Upper lobe of left lung (tissue), 6 donors: ENCODE measurements around the gene BAIAP2L1. TPM values are rescaled to one million over a fixed set of nuclear protein-coding genes. Genes with fewer than 3 reads are reported as not detected.

ENCODE experiments used
- ATAC-seq, 2 donors: fragments of 200-7000 bp; cut with Tn5 transposase; one replicate each; pipeline ENCODE4 v1.9.1; 2022; ENCODE audit warnings: mild to moderate bottlenecking in 2 of 2, moderate library complexity in 2 of 2; ENCODE audit not compliant: low FRiP score in 2 of 2
- DNase-seq, 2 donors: peaks; one replicate each; pipeline ENCODE4 v3.0.0-alpha.2; 2019 to 2020
- H3K27ac ChIP-seq, 4 donors: fragments of 200-600 bp; sonication (generic); one replicate each; pipeline ENCODE4 v1.5.1; 2016 to 2019
- H3K27me3 ChIP-seq, 4 donors: fragments of 200-600 bp; sonication (generic); one replicate each; pipeline ENCODE4 v1.5.1; 2017 to 2019
- H3K36me3 ChIP-seq, 4 donors: fragments of 200-600 bp; sonication (generic); one replicate each; pipeline ENCODE4 v1.5.1; 2016 to 2019
- H3K4me1 ChIP-seq, 4 donors: fragments of 200-600 bp; sonication (generic); one replicate each; pipeline ENCODE4 v1.5.1; 2018 to 2019
- H3K4me3 ChIP-seq, 4 donors: fragments of 200-600 bp; sonication (generic); one replicate each; pipeline ENCODE4 v1.5.1; 2017 to 2019; ENCODE audit warnings: mild to moderate bottlenecking in 2 of 4, moderate library complexity in 1 of 4
- H3K9me3 ChIP-seq, 4 donors: fragments of 200-600 bp; sonication (generic); one replicate each; pipeline ENCODE4 v1.5.1; 2018 to 2019
- CTCF ChIP-seq, 6 experiments: fragments of 450-650 bp in 4 of 6; fragments of 200-600 bp in 2 of 6; sonication (generic) in 2 of 6; IDR thresholded peaks; one replicate each; pipeline ENCODE4 v1.5.1; 2016 to 2019; ENCODE audit warnings: antibody characterized with exemption in 6 of 6
- EP300 ChIP-seq, 4 donors: sonication (generic); formaldehyde crosslinking; IDR thresholded peaks; one replicate each; pipeline ENCODE4 v1.5.1; 2017; ENCODE audit warnings: antibody characterized with exemption in 4 of 4, control low read depth in 2 of 4
- POLR2A ChIP-seq, 4 donors: fragments of 450-650 bp; IDR thresholded peaks; one replicate each; pipeline ENCODE4 v1.5.1; 2016 to 2017; ENCODE audit warnings: antibody characterized with exemption in 4 of 4, mild to moderate bottlenecking in 2 of 4
- POLR2AphosphoS5 ChIP-seq, 2 donors: sonication (generic); formaldehyde crosslinking; IDR thresholded peaks; one replicate each; pipeline ENCODE4 v1.5.1; 2017; ENCODE audit warnings: antibody characterized with exemption in 2 of 2
- WGBS, 2 donors: methylation state at CpG; one replicate each; pipeline ENCODE4 v1.1.5; 2017 to 2018; 5-methylcytosine and 5-hydroxymethylcytosine counted together
- total RNA-seq, 6 donors: library from RNA; depleted of rRNA in 4 of 6; stranded (reverse); fragments of >200 nt in 4 of 6; gene quantifications; one replicate each; pipeline versions ENCODE4 v1.1.0 to v1.2.1, GENCODE V29; 2016 to 2021
- donor health status: DM: no; HTN: no; CAD: no; lungs with moderate emphysema.
- donor health status: DM: no; HTN: yes; CAD: no; lungs with severe emphysema.

The BAIAP2L1 gene
- total RNA-seq, 6 donors from 2014 or later, result 20.2 to 35.6 (median 26.6) TPM

GRCh38 chr7:98354511-98355249 is 46.2 kb downstream of the BAIAP2L1 start:
- ATAC-seq, result peak; percentile 55 to 86
- peak overlapping the region; percentile 8 to 81 (median 66) for H3K27ac ChIP-seq
- WGBS, 2 donors, result 69 to 83% methylated on average over 21 to 22 of the region's 22 CpGs

GRCh38 chr7:98354052-98354451 is 46.8 kb downstream of the BAIAP2L1 start:
- peak in 1 of 2 donors; percentile 2 for ATAC-seq
- 75 to 77% methylated on average over 7 of the region's 7 CpGs for WGBS, 2 donors
- H3K4me3 ChIP-seq, result no peak overlapping the region

More at GRCh38 chr7:98354511-98355249, 46.2 kb downstream of the BAIAP2L1 start:
- no peaks in the 10 kb centered on the region for H3K36me3 ChIP-seq
- H3K4me3 ChIP-seq, result no peak overlapping the region
- H3K4me1 ChIP-seq, result peaks cover 0 to 21% (median 8%) of the 10 kb centered on the region in 4 donors
- no peaks in the 10 kb centered on the region for H3K9me3 ChIP-seq
- H3K27me3 ChIP-seq, result no peaks in the 10 kb centered on the region
- peak in 1 of 2 donors; percentile 40 for TF ChIP-seq POLR2AphosphoS5 (IDR thresholded peaks at IDR 0.05)
- TF ChIP-seq CTCF (IDR thresholded peaks at IDR 0.05), result no peak
- no peak for TF ChIP-seq POLR2A (IDR thresholded peaks at IDR 0.05)
- peak in 1 of 4 donors; percentile 32 for TF ChIP-seq EP300 (IDR thresholded peaks at IDR 0.05)
- peak; percentile 69 to 86 for DNase-seq

DNA sequence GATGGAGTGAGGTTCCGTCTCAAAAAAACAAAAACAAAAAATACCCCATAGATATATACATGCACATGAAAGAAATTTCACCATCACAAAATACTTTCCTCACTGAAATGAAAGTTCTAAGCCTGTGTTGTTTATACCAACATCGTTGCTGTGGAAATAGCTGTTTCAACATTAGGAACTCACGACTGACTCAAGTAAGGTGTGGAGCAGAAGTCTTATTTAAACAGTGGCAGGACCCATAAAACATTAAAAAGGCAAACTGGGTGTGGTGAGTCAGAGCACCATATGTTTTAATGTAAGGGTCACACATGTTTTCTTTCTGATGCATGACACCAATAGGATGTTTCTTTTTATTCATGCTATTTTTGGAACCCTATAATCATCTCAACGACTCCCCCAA is 48.3 kb downstream of the BAIAP2L1 start:
- Histone ChIP-seq H3K9me3 (no peaks in the 10 kb centered on the region), H3K4me1 (peaks cover 0 to 19% (median 6%) of the 10 kb centered on the region in 4 donors), H3K36me3 (no peaks in the 10 kb centered on the region), H3K27me3 (no peaks in the 10 kb centered on the region), H3K4me3 (no peak overlapping the region), H3K27ac (peak overlapping the region in 3 of 4 donors; percentile 6 to 40 (median 35))
- WGBS, 2 donors, result 53 to 60% methylated on average over 4 of the region's 4 CpGs
- ATAC-seq (peak in 1 of 2 donors; percentile 9), DNase-seq (no peak)
- TF ChIP-seq CTCF (IDR thresholded peaks at IDR 0.05) (no peak), POLR2A (IDR thresholded peaks at IDR 0.05) (no peak), EP300 (IDR thresholded peaks at IDR 0.05) (no peak), POLR2AphosphoS5 (IDR thresholded peaks at IDR 0.05) (no peak)

More at GRCh38 chr7:98354052-98354451, 46.8 kb downstream of the BAIAP2L1 start:
- no peak for TF ChIP-seq POLR2A (IDR thresholded peaks at IDR 0.05)
- Histone ChIP-seq H3K4me1 (peaks cover 0 to 21% (median 8%) of the 10 kb centered on the region in 4 donors), H3K9me3 (no peaks in the 10 kb centered on the region), H3K27me3 (no peaks in the 10 kb centered on the region), H3K36me3 (no peaks in the 10 kb centered on the region), H3K27ac (peak overlapping the region; percentile 8 to 81 (median 66))
- no peak for DNase-seq

DNA sequence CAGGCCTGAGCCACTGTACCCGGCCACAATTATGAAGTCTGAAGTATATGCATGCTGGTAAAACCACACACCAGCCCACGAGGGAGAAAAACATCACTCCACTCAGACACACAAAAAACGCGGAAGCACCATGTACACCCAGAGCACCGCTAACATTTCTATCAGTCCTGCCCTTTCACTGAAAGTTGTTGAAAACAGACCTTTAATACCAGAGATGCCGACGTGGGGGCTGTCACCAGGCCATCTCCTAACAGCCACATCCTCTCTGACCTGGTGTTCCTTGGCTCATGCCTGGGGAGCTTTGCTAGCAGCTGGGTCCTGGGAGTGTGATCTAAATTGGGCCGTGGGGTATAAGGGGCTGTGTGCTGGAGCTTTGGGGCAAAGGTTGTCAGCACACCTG is 49.8 kb downstream of the BAIAP2L1 start:
- Histone ChIP-seq H3K9me3 (no peaks in the 10 kb centered on the region), H3K27ac (no peak overlapping the region), H3K4me1 (peaks cover 0 to 19% (median 5%) of the 10 kb centered on the region in 4 donors), H3K4me3 (no peak overlapping the region), H3K27me3 (no peaks in the 10 kb centered on the region), H3K36me3 (no peaks in the 10 kb centered on the region)
- WGBS, 2 donors, result 91 to 94% methylated on average over 8 of the region's 8 CpGs
- ATAC-seq (no peak), DNase-seq (no peak)
- TF ChIP-seq POLR2A (IDR thresholded peaks at IDR 0.05) (no peak), POLR2AphosphoS5 (IDR thresholded peaks at IDR 0.05) (no peak), EP300 (IDR thresholded peaks at IDR 0.05) (no peak), CTCF (IDR thresholded peaks at IDR 0.05) (no peak)

DNA sequence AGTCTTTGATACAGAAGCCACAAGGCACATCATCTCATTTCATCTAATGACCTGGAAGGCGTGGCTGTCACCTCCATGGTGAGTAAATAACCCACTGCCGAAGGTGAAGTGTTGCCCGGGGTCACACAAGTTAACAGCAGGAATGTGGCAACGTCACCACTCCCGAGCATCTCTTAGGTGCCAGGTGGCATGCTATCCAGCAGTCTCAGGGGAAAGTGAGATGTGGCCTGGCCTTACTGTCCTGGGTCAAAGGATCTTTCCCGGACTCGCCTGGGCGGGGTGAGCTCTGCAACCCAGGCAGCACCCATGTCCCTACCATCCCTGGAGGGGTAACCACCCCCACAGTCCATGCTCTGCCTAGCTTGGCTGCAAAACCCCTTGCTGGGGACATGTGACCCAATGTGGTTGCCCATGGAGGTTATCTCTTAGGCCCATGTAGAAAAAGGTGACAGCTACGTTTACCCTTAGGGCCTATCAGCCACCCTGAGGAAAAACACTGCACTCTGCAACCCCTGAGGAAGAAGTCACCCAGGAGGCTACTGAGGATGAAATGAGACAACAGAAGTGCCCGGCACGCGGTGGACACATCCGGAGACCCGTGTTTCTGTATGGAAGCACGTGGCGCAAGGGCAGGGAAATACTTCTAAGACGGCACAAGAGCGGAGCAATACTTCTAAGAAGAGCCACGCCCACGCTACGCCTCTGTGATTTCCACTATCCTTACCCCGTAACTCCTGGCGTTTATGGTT is 52.0 kb downstream of the BAIAP2L1 start:
- H3K4me1 ChIP-seq, result peaks cover 0 to 7% (median 0%) of the 10 kb centered on the region in 4 donors
- no peaks in the 10 kb centered on the region for H3K9me3 ChIP-seq
- no peak overlapping the region for H3K27ac ChIP-seq
- WGBS, 2 donors, result 83 to 86% methylated on average over 20 to 23 of the region's 23 CpGs
- ATAC-seq, result peak; percentile 35 to 82
- DNase-seq, result peak in 1 of 2 donors; percentile 69
- H3K4me3 ChIP-seq, result no peak overlapping the region
- no peak for TF ChIP-seq EP300 (IDR thresholded peaks at IDR 0.05)
- TF ChIP-seq POLR2AphosphoS5 (IDR thresholded peaks at IDR 0.05), result no peak
- TF ChIP-seq CTCF (IDR thresholded peaks at IDR 0.05), result no peak
- no peak for TF ChIP-seq POLR2A (IDR thresholded peaks at IDR 0.05)
- H3K36me3 ChIP-seq, result no peaks in the 10 kb centered on the region
- H3K27me3 ChIP-seq, result no peaks in the 10 kb centered on the region
